ENCODE measurements around the gene LDB2.
A peak's percentile ranks its signal among the peaks of the same experiment; 100 is the strongest.

LDB2 gene

GRCh38 chr4:16597845-16598596 lies 300.4 kb downstream of the LDB2 start:
- H3K56ac ChIP-seq (ENCODE audit: low read length), result no peak overlapping the region
- H3K18ac ChIP-seq (ENCODE audit: low read length), result no peak overlapping the region
- H3K79me2 ChIP-seq (ENCODE audit: control insufficient read depth, insufficient read depth, low read length), result no peaks in the 10 kb centered on the region
- no peaks in the 10 kb centered on the region for H3K27me3 ChIP-seq (ENCODE audit: insufficient read depth, low read length, poor library complexity)
- H3K4me1 ChIP-seq (ENCODE audit: control insufficient read depth, low read depth, low read length), result peaks cover 9% of the 10 kb centered on the region
- H3K79me1 ChIP-seq (ENCODE audit: low read length), result peaks cover 5% of the 10 kb centered on the region
- no peak overlapping the region for H2BK120ac ChIP-seq (ENCODE audit: low read depth, low read length)
- no peak overlapping the region for H2BK5ac ChIP-seq (ENCODE audit: low read length)
- H3K4me2 ChIP-seq (ENCODE audit: low read length), result no peak overlapping the region
- no peak overlapping the region for H4K5ac ChIP-seq (ENCODE audit: low read length)
- no peak overlapping the region for H2AK5ac ChIP-seq (ENCODE audit: low read length)
- no peak overlapping the region for H3K23ac ChIP-seq (ENCODE audit: low read length)
- H4K8ac ChIP-seq (ENCODE audit: low read depth, low read length), result no peak overlapping the region
- H3K4me3 ChIP-seq (ENCODE audit: low read length), result no peak overlapping the region
- no peak overlapping the region for H2BK15ac ChIP-seq (replicated peaks; ENCODE audit: low read depth)
- WGBS (ENCODE audit: extremely low coverage, insufficient coverage, low lambda C conversion rate), result no CpG with 5 or more reads among the region's 6 CpGs
- H3K27ac ChIP-seq (ENCODE audit: low read depth, low read length), result no peak overlapping the region
- DNase-seq, result peak; percentile 67
- H3K4ac ChIP-seq (ENCODE audit: low read depth, low read length), result no peak overlapping the region
- H3K9ac ChIP-seq (ENCODE audit: low read length), result no peak overlapping the region
- H3K36me3 ChIP-seq (ENCODE audit: control insufficient read depth, insufficient read depth, low read length), result no peaks in the 10 kb centered on the region

GRCh38 chr4:16597443-16597842 lies 301.0 kb downstream of the LDB2 start:
- Histone ChIP-seq H2BK5ac (ENCODE audit: low read length) (no peak overlapping the region), H3K4me1 (ENCODE audit: control insufficient read depth, low read depth, low read length) (peaks cover 9% of the 10 kb centered on the region), H3K27ac (ENCODE audit: low read depth, low read length) (no peak overlapping the region), H3K4me2 (ENCODE audit: low read length) (no peak overlapping the region), H2BK15ac (replicated peaks; ENCODE audit: low read depth) (no peak overlapping the region), H3K36me3 (ENCODE audit: control insufficient read depth, insufficient read depth, low read length) (no peaks in the 10 kb centered on the region), H3K23ac (ENCODE audit: low read length) (no peak overlapping the region), H2AK5ac (ENCODE audit: low read length) (no peak overlapping the region), H3K9ac (ENCODE audit: low read length) (no peak overlapping the region), H3K27me3 (ENCODE audit: insufficient read depth, low read length, poor library complexity) (no peaks in the 10 kb centered on the region), H4K5ac (ENCODE audit: low read length) (no peak overlapping the region), H3K18ac (ENCODE audit: low read length) (no peak overlapping the region), H3K79me1 (ENCODE audit: low read length) (peaks cover 3% of the 10 kb centered on the region), H3K4ac (ENCODE audit: low read depth, low read length) (no peak overlapping the region), H2BK120ac (ENCODE audit: low read depth, low read length) (no peak overlapping the region), H3K56ac (ENCODE audit: low read length) (no peak overlapping the region), H4K8ac (ENCODE audit: low read depth, low read length) (no peak overlapping the region), H3K79me2 (ENCODE audit: control insufficient read depth, insufficient read depth, low read length) (no peaks in the 10 kb centered on the region), H3K4me3 (ENCODE audit: low read length) (no peak overlapping the region)
- DNase-seq, result no peak
- no CpG with 5 or more reads among the region's 2 CpGs for WGBS (ENCODE audit: extremely low coverage, insufficient coverage, low lambda C conversion rate)

DNA sequence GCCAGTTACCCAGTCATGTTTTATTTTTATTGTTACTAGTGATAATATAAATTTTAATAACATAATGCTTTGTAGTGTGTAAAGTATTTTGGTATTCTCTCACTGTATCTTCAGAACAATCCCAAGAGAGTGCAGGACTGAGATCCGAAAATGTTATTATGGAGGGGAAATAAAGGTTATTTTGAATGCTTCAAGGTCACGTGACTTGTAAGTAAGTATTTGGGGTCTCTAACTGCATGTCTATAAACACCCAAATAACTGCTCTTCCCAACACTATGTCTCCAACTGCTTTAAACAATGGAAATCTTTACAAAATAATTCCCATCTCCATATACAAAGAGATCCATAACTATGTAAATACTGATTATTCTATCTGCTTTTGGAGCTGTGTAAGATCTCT lies 302.2 kb downstream of the LDB2 start:
- no peak overlapping the region for H3K18ac ChIP-seq (ENCODE audit: low read length)
- H3K56ac ChIP-seq (ENCODE audit: low read length), result no peak overlapping the region
- H4K5ac ChIP-seq (ENCODE audit: low read length), result no peak overlapping the region
- no peak overlapping the region for H3K4me3 ChIP-seq (ENCODE audit: low read length)
- H3K23ac ChIP-seq (ENCODE audit: low read length), result no peak overlapping the region
- H3K4me1 ChIP-seq (ENCODE audit: control insufficient read depth, low read depth, low read length), result peaks cover 9% of the 10 kb centered on the region
- H3K4me2 ChIP-seq (ENCODE audit: low read length), result no peak overlapping the region
- H3K27me3 ChIP-seq (ENCODE audit: insufficient read depth, low read length, poor library complexity), result no peaks in the 10 kb centered on the region
- H3K79me1 ChIP-seq (ENCODE audit: low read length), result peaks cover 3% of the 10 kb centered on the region
- H2BK5ac ChIP-seq (ENCODE audit: low read length), result no peak overlapping the region
- H3K79me2 ChIP-seq (ENCODE audit: control insufficient read depth, insufficient read depth, low read length), result no peaks in the 10 kb centered on the region
- no peak for DNase-seq
- WGBS (ENCODE audit: extremely low coverage, insufficient coverage, low lambda C conversion rate), result no CpG with 5 or more reads among the region's 2 CpGs
- H2BK15ac ChIP-seq (replicated peaks; ENCODE audit: low read depth), result no peak overlapping the region
- no peak overlapping the region for H2BK120ac ChIP-seq (ENCODE audit: low read depth, low read length)
- no peak overlapping the region for H3K4ac ChIP-seq (ENCODE audit: low read depth, low read length)
- no peak overlapping the region for H2AK5ac ChIP-seq (ENCODE audit: low read length)
- no peak overlapping the region for H3K9ac ChIP-seq (ENCODE audit: low read length)
- H3K27ac ChIP-seq (ENCODE audit: low read depth, low read length), result no peak overlapping the region
- H4K8ac ChIP-seq (ENCODE audit: low read depth, low read length), result no peak overlapping the region
- H3K36me3 ChIP-seq (ENCODE audit: control insufficient read depth, insufficient read depth, low read length), result no peaks in the 10 kb centered on the region

DNA sequence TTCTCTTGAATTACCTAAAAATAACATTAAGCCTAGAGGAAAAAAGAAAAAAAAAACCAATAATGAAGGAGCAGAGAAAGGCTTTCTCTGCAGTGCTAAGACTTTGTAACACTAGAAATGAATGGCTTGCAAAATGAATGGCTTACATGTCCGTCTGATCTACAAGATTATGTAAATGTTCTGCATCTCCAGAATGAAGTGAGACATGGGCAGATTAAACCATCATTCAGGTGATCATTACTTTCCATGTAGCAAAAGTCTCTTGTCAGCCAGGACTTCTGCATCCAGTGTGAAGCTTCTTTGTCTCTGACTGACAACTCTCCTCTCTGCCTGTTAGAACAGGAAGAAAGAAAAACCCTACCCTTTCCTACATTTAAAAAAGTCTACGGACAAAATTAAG lies 304.3 kb downstream of the LDB2 start:
- peaks cover 6% of the 10 kb centered on the region for H3K4me1 ChIP-seq (ENCODE audit: control insufficient read depth, low read depth, low read length)
- H3K36me3 ChIP-seq (ENCODE audit: control insufficient read depth, insufficient read depth, low read length), result no peaks in the 10 kb centered on the region
- H4K8ac ChIP-seq (ENCODE audit: low read depth, low read length), result no peak overlapping the region
- no peaks in the 10 kb centered on the region for H3K79me2 ChIP-seq (ENCODE audit: control insufficient read depth, insufficient read depth, low read length)
- H3K56ac ChIP-seq (ENCODE audit: low read length), result no peak overlapping the region
- no peak overlapping the region for H2BK5ac ChIP-seq (ENCODE audit: low read length)
- H2AK5ac ChIP-seq (ENCODE audit: low read length), result no peak overlapping the region
- no peak overlapping the region for H2BK15ac ChIP-seq (replicated peaks; ENCODE audit: low read depth)
- no peak overlapping the region for H3K18ac ChIP-seq (ENCODE audit: low read length)
- H3K79me1 ChIP-seq (ENCODE audit: low read length), result peaks cover 3% of the 10 kb centered on the region
- no peak overlapping the region for H2BK120ac ChIP-seq (ENCODE audit: low read depth, low read length)
- no peak overlapping the region for H4K5ac ChIP-seq (ENCODE audit: low read length)
- no peaks in the 10 kb centered on the region for H3K27me3 ChIP-seq (ENCODE audit: insufficient read depth, low read length, poor library complexity)
- no peak overlapping the region for H3K4me2 ChIP-seq (ENCODE audit: low read length)
- no peak for DNase-seq
- no peak overlapping the region for H3K4me3 ChIP-seq (ENCODE audit: low read length)
- WGBS (ENCODE audit: extremely low coverage, insufficient coverage, low lambda C conversion rate), result no CpG with 5 or more reads among the region's 2 CpGs
- no peak overlapping the region for H3K9ac ChIP-seq (ENCODE audit: low read length)
- H3K23ac ChIP-seq (ENCODE audit: low read length), result no peak overlapping the region
- no peak overlapping the region for H3K4ac ChIP-seq (ENCODE audit: low read depth, low read length)
- no peak overlapping the region for H3K27ac ChIP-seq (ENCODE audit: low read depth, low read length)

GRCh38 chr4:16593386-16593785 lies 305.1 kb downstream of the LDB2 start:
- H3K36me3 ChIP-seq (ENCODE audit: control insufficient read depth, insufficient read depth, low read length), result no peaks in the 10 kb centered on the region
- peaks cover 2% of the 10 kb centered on the region for H3K4me1 ChIP-seq (ENCODE audit: control insufficient read depth, low read depth, low read length)
- H2BK5ac ChIP-seq (ENCODE audit: low read length), result no peak overlapping the region
- DNase-seq, result no peak
- no peak overlapping the region for H3K56ac ChIP-seq (ENCODE audit: low read length)
- H3K18ac ChIP-seq (ENCODE audit: low read length), result no peak overlapping the region
- H4K8ac ChIP-seq (ENCODE audit: low read depth, low read length), result no peak overlapping the region
- no peak overlapping the region for H2BK15ac ChIP-seq (replicated peaks; ENCODE audit: low read depth)
- no peak overlapping the region for H3K4ac ChIP-seq (ENCODE audit: low read depth, low read length)
- H3K9ac ChIP-seq (ENCODE audit: low read length), result no peak overlapping the region
- no peak overlapping the region for H4K5ac ChIP-seq (ENCODE audit: low read length)
- WGBS (ENCODE audit: extremely low coverage, insufficient coverage, low lambda C conversion rate), result no CpG with 5 or more reads among the region's 4 CpGs
- no peak overlapping the region for H2AK5ac ChIP-seq (ENCODE audit: low read length)
- H3K23ac ChIP-seq (ENCODE audit: low read length), result no peak overlapping the region
- peaks cover 3% of the 10 kb centered on the region for H3K79me1 ChIP-seq (ENCODE audit: low read length)
- no peaks in the 10 kb centered on the region for H3K27me3 ChIP-seq (ENCODE audit: insufficient read depth, low read length, poor library complexity)
- no peak overlapping the region for H2BK120ac ChIP-seq (ENCODE audit: low read depth, low read length)
- H3K79me2 ChIP-seq (ENCODE audit: control insufficient read depth, insufficient read depth, low read length), result no peaks in the 10 kb centered on the region
- no peak overlapping the region for H3K4me2 ChIP-seq (ENCODE audit: low read length)
- H3K27ac ChIP-seq (ENCODE audit: low read depth, low read length), result no peak overlapping the region
- no peak overlapping the region for H3K4me3 ChIP-seq (ENCODE audit: low read length)

DNA sequence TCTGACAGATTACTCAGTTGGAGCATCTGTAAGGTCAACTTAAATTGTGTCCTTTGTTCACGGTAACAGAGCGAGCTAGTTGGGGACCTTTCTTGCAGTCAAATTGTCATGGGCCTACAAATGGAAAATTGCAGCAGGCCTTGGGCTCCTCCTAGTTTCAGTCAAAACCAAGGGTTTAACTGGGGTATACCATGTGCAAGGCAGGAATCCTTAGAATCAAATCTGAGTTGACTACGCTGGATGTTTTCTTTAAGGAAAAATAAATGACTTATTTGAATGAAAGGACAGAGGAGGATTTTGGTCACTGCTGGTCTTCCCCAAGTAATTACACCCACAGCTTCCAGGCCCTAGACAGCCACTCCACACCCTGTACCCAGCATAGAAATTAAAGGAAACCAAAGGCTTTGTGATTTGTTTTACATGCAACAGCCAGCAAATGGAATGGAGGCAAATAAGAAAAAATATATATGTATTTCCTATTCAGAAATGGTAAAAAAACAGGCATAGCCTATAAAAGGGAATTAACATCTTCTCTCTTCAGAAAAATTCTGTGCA lies 307.1 kb downstream of the LDB2 start:
- Histone ChIP-seq H3K4ac (ENCODE audit: low read depth, low read length) (no peak overlapping the region), H2BK5ac (ENCODE audit: low read length) (no peak overlapping the region), H3K23ac (ENCODE audit: low read length) (no peak overlapping the region), H3K18ac (ENCODE audit: low read length) (no peak overlapping the region), H3K4me2 (ENCODE audit: low read length) (no peak overlapping the region), H2BK15ac (replicated peaks; ENCODE audit: low read depth) (no peak overlapping the region), H3K27ac (ENCODE audit: low read depth, low read length) (no peak overlapping the region), H3K56ac (ENCODE audit: low read length) (no peak overlapping the region), H2BK120ac (ENCODE audit: low read depth, low read length) (no peak overlapping the region), H4K8ac (ENCODE audit: low read depth, low read length) (no peak overlapping the region), H3K79me1 (ENCODE audit: low read length) (no peaks in the 10 kb centered on the region), H3K4me1 (ENCODE audit: control insufficient read depth, low read depth, low read length) (no peaks in the 10 kb centered on the region), H4K5ac (ENCODE audit: low read length) (no peak overlapping the region), H3K9ac (ENCODE audit: low read length) (no peak overlapping the region), H3K27me3 (ENCODE audit: insufficient read depth, low read length, poor library complexity) (no peaks in the 10 kb centered on the region), H3K4me3 (ENCODE audit: low read length) (no peak overlapping the region), H3K79me2 (ENCODE audit: control insufficient read depth, insufficient read depth, low read length) (no peaks in the 10 kb centered on the region), H2AK5ac (ENCODE audit: low read length) (no peak overlapping the region), H3K36me3 (ENCODE audit: control insufficient read depth, insufficient read depth, low read length) (no peaks in the 10 kb centered on the region)
- WGBS (ENCODE audit: extremely low coverage, insufficient coverage, low lambda C conversion rate), result no CpG with 5 or more reads among the region's 3 CpGs
- no peak for DNase-seq

Data from mesendoderm (in vitro differentiated cells).